Ascending aorta (tissue), 2 donors: ENCODE measurements around the gene KCNF1. TPM values are rescaled to one million over a fixed set of nuclear protein-coding genes. Genes with fewer than 3 reads are reported as not detected.

ENCODE experiments used
- DNase-seq, 2 donors: peaks; one replicate each; pipeline ENCODE4 v3.0.0-alpha.2; 2019; ENCODE audit warnings: low spot score in 2 of 2
- H3K27ac ChIP-seq, 2 donors: fragments of 200-600 bp; sonication (generic); one replicate each; pipeline ENCODE4 v1.5.1; 2016 to 2017; ENCODE audit warnings: mild to moderate bottlenecking in 1 of 2
- H3K27me3 ChIP-seq: fragments of 200-600 bp; sonication (generic); one replicate; pipeline ENCODE4 v1.5.1; 2017
- H3K36me3 ChIP-seq, 2 donors: fragments of 200-600 bp; sonication (generic); one replicate each; pipeline ENCODE4 v1.5.1; 2016
- H3K4me1 ChIP-seq, 2 donors: fragments of 200-600 bp; sonication (generic); one replicate each; pipeline ENCODE4 v1.5.1; 2016 to 2017; ENCODE audit warnings: mild to moderate bottlenecking in 1 of 2
- H3K4me3 ChIP-seq, 2 donors: fragments of 200-600 bp; sonication (generic); one replicate each; pipeline ENCODE4 v1.5.1; 2016 to 2017; ENCODE audit warnings: mild to moderate bottlenecking in 1 of 2
- H3K9me3 ChIP-seq, 2 donors: fragments of 200-600 bp; sonication (generic); one replicate each; pipeline ENCODE4 v1.5.1; 2016
- intact Hi-C: fragments of 100-400 bp; cut with DNase I; formaldehyde crosslinking; loops from one replicate; pipeline ENCODE4 v1.15.1; 2023
- total RNA-seq: library from RNA; depleted of rRNA; stranded (reverse); fragments of >200 nt; gene quantifications from one replicate; pipeline ENCODE4 v1.1.0, GENCODE V29; 2016
- TF ChIP-seq, protein P1 (sequence below), 3 experiments: fragments of 200-600 bp in 2 of 3; fragments of 450-650 bp in 1 of 3; sonication (generic) in 2 of 3; IDR thresholded peaks; one replicate each; pipeline ENCODE4 v1.5.1; 2016 to 2019; ENCODE audit warnings: antibody characterized with exemption in 3 of 3, mild to moderate bottlenecking in 1 of 3, moderate library complexity in 1 of 3

KCNF1 gene
- total RNA-seq, 1 donor from 2014 or later = not detected

DNA sequence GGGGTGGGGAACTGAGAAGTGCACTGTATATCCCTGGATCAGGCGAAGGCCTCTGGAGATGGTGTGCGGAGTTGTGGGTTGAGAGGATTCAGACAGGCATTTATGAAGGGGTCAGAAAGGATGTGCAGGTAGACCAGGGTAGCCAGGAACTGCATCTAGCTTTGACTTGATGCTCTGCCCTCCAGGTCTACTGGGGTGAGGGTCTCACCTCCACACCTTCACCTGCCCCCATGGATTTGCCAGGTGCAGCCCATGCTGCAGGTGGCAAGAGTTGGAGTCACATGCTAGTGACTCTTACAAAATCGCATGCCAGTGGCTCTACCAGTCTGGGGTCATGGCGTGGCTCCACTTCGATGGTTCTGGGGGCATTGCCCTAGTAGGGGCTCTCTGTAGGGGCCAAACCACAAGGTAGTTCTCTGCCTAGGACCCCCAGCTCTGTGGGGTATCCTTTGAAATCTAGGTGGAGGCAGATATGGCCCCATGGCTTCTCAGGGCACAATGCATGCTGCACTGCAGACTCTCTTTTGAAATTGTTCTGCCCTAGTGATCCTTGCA lies 18.9 kb upstream of the KCNF1 start:
- no peak overlapping the region for H3K4me3 ChIP-seq
- intact Hi-C loops = no loop called here
- TF ChIP-seq, protein P1, sequence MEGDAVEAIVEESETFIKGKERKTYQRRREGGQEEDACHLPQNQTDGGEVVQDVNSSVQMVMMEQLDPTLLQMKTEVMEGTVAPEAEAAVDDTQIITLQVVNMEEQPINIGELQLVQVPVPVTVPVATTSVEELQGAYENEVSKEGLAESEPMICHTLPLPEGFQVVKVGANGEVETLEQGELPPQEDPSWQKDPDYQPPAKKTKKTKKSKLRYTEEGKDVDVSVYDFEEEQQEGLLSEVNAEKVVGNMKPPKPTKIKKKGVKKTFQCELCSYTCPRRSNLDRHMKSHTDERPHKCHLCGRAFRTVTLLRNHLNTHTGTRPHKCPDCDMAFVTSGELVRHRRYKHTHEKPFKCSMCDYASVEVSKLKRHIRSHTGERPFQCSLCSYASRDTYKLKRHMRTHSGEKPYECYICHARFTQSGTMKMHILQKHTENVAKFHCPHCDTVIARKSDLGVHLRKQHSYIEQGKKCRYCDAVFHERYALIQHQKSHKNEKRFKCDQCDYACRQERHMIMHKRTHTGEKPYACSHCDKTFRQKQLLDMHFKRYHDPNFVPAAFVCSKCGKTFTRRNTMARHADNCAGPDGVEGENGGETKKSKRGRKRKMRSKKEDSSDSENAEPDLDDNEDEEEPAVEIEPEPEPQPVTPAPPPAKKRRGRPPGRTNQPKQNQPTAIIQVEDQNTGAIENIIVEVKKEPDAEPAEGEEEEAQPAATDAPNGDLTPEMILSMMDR (IDR thresholded peaks at IDR 0.05) = no peak
- no peaks in the 10 kb centered on the region for H3K9me3 ChIP-seq
- no peak overlapping the region for H3K27ac ChIP-seq
- DNase-seq = no peak
- no peaks in the 10 kb centered on the region for H3K27me3 ChIP-seq
- H3K36me3 ChIP-seq = no peaks in the 10 kb centered on the region
- no peaks in the 10 kb centered on the region for H3K4me1 ChIP-seq

DNA sequence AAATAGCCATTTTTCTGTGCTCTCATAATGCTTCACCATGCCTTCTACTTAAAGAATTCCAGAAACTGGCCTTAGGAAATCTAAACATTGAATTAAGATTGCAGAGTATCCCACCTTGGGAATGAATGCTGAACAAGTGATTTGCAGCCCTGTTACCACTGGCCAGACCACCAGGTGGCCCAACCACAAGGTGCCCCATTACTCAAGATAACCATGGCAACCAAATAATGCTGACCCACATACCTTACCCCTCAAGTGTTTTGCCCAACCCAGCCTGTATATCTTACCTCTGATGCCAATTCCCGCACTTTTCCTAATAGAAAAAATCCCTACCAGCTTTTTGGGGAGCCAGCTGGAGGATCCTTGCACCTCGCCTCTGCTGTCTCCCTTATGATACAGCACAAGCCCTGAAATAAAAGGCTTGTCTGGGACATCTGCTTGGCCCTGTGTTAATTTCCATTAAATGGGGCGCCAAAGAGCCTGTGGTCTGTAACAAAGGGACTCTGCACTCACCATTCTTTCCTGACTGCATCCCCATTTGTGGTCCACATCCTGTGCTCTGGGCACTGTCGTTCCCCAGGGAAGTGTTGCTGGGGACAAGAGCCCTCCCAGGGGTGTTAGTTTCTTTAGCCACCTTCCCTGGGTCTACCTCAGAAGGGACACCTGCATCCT lies 17.3 kb upstream of the KCNF1 start:
- H3K36me3 ChIP-seq = no peaks in the 10 kb centered on the region
- H3K4me1 ChIP-seq = no peaks in the 10 kb centered on the region
- no peak overlapping the region for H3K4me3 ChIP-seq
- no peaks in the 10 kb centered on the region for H3K27me3 ChIP-seq
- no peaks in the 10 kb centered on the region for H3K9me3 ChIP-seq
- DNase-seq = no peak
- TF ChIP-seq, protein P1 (IDR thresholded peaks at IDR 0.05) = no peak
- no peak overlapping the region for H3K27ac ChIP-seq
- intact Hi-C loops = no loop called here

DNA sequence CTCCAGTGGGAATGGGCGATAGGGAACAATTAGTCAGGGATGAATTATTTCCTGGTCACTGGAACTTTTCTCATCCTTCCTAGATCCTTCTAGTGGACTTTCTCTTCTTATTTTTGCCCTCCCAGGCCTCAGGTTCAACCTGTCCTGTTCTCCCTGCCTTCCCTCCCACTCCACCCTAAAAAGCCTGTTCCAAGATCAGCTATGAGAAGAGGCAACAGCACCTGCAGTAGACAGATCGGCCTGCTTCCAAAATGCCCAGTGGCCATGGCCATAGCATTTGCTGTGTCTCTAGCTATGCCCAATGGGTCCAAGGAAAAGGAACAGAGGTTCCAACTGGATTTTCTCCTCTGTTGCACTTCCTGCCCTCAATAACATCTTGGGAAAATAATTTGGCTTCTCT lies 16.5 kb upstream of the KCNF1 start:
- no peaks in the 10 kb centered on the region for H3K9me3 ChIP-seq
- no peak overlapping the region for H3K4me3 ChIP-seq
- DNase-seq = no peak
- no peak overlapping the region for H3K27ac ChIP-seq
- H3K4me1 ChIP-seq = no peaks in the 10 kb centered on the region
- no peaks in the 10 kb centered on the region for H3K36me3 ChIP-seq
- intact Hi-C loops = no loop called here
- no peaks in the 10 kb centered on the region for H3K27me3 ChIP-seq
- TF ChIP-seq, protein P1 (IDR thresholded peaks at IDR 0.05) = no peak

DNA sequence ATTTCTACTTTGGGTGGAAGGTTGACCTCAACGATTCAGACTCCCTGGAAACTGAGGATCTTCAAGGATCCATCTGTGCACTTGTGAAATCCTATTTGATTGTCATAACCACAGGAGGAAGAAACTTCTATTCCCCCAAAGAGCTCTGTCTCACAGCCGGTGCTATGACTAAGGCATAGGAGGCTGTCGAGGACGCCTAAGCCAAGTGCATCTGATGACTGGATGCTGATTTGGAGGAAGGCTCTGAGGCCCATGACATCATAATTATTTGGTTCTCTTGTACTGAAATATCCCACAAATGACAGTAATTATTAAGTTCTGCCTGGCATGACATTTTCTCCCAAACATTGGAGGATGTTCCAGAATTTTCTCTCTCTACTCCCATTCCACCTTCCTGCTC lies 13.8 kb upstream of the KCNF1 start:
- DNase-seq = no peak
- H3K4me1 ChIP-seq = no peaks in the 10 kb centered on the region
- no peaks in the 10 kb centered on the region for H3K9me3 ChIP-seq
- intact Hi-C loops = no loop called here
- no peaks in the 10 kb centered on the region for H3K36me3 ChIP-seq
- TF ChIP-seq, protein P1 (IDR thresholded peaks at IDR 0.05) = no peak
- H3K27me3 ChIP-seq = no peaks in the 10 kb centered on the region
- no peak overlapping the region for H3K4me3 ChIP-seq
- no peak overlapping the region for H3K27ac ChIP-seq

DNA sequence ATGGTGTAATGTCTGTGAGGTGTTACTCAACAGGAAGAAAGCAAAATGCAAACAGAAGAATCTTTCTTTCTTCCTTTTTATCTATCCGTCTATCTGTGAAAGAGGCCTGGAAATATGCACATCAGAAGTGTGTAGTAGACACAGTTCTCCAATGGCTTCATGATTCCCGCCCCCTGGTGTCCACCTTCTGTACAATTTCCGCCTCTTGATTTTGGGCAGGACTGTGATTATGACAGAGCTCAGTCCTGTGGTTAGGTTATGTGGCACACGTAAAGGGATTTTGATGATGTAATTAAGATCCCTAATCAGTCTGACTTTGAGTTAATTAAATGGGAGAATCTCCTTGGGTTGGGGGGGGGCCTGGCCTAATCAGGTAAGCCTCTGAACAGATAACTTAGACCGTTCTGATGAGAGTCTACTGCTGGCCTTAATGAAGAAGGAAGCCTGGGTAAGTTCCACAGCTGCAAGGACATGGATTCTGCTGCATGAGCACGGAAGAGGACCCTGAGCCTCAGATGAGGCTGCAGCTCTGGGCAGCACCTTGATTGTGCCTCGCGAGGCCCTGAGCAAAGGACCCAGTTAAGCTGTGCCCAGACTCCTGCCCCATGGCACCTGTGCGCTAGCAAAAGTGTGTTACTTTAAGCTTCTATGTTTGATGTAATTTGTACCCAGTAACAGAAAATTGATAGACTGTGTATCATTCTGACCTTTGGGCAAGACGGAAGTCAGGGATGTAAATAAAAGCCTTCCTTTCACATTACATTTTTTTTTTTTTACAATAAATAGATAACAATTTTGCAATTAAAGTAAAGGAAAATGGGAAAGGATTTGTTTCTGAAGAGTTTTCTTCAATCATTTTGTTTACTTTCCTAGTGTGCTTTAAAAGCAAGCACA lies 11.3 kb upstream of the KCNF1 start:
- TF ChIP-seq, protein P1 (IDR thresholded peaks at IDR 0.05) = no peak
- no peaks in the 10 kb centered on the region for H3K9me3 ChIP-seq
- H3K27ac ChIP-seq = no peak overlapping the region
- intact Hi-C loops = no loop called here
- H3K36me3 ChIP-seq = no peaks in the 10 kb centered on the region
- DNase-seq = peak in 1 of 2 donors; percentile 56
- H3K4me3 ChIP-seq = no peak overlapping the region
- no peaks in the 10 kb centered on the region for H3K27me3 ChIP-seq
- no peaks in the 10 kb centered on the region for H3K4me1 ChIP-seq
